Mucosa of descending colon (tissue), 3 donors: Measurements from ENCODE around the gene IZUMO1. TPM values are rescaled to one million over a fixed set of nuclear protein-coding genes. Genes with fewer than 3 reads are reported as not detected.

ENCODE experiments used
- ATAC-seq: fragments of 200-7000 bp; cut with Tn5 transposase; one replicate; pipeline ENCODE4 v1.9.1; 2020; ENCODE audit warnings: mild to moderate bottlenecking, moderate library complexity
- DNase-seq, 3 donors: peaks; one replicate each; pipeline ENCODE4 v3.0.0-alpha.2; 2020
- H3K36me3 ChIP-seq: fragments of 200-600 bp; one replicate; pipeline ENCODE4 v1.8.0; 2021; ENCODE audit warnings: low read depth, mild to moderate bottlenecking
- H3K4me1 ChIP-seq: fragments of 200-600 bp; one replicate; pipeline ENCODE4 v1.8.0; 2021; ENCODE audit warnings: low read depth, mild to moderate bottlenecking
- H3K4me3 ChIP-seq: fragments of 200-600 bp; one replicate; pipeline ENCODE4 v1.8.0; 2021; ENCODE audit warnings: mild to moderate bottlenecking
- H3K9me3 ChIP-seq: fragments of 200-600 bp; one replicate; pipeline ENCODE4 v1.8.0; 2021; ENCODE audit warnings: mild to moderate bottlenecking
- intact Hi-C, 2 donors: fragments of 100-400 bp; cut with DNase I in 1 of 2; cut with micrococcal nuclease in 1 of 2; formaldehyde crosslinking; loops; one replicate each; pipeline versions ENCODE4 v1.11.0 to v1.11.1; 2022; cut with DNase I, micrococcal nuclease
- total RNA-seq, 3 donors: library from RNA; stranded (reverse); fragmentation: NEBNext Ultra II Directional in 2 of 3; extraction: Animal tissue kit (Norgen Biotek cat#: 25700) in 2 of 3; gene quantifications; one replicate each; pipeline versions ENCODE4 v1.2.1 to v1.2.4, GENCODE V29; 2021 to 2023
- TF ChIP-seq, protein P1 (sequence below): fragments of 200-600 bp; IDR thresholded peaks from one replicate; pipeline ENCODE4 v1.8.0; 2022; ENCODE audit warnings: antibody characterized with exemption, mild to moderate bottlenecking
- donor health status: DM: no; HTN: no; CAD: no; lungs with moderate emphysema.
- donor health status: DM: no; HTN: no; CAD: no.
- donor health status: DM: no; HTN: yes; CAD: no.

IZUMO1 gene
- total RNA-seq, 3 donors from 2014 or later: not detected

- H3K36me3 ChIP-seq: no peaks in the 10 kb centered on the region
- ATAC-seq (no peak), DNase-seq (peak in 2 of 3 donors; percentile 62 to 72)
- no peaks in the 10 kb centered on the region for H3K9me3 ChIP-seq
- TF ChIP-seq, protein P1, sequence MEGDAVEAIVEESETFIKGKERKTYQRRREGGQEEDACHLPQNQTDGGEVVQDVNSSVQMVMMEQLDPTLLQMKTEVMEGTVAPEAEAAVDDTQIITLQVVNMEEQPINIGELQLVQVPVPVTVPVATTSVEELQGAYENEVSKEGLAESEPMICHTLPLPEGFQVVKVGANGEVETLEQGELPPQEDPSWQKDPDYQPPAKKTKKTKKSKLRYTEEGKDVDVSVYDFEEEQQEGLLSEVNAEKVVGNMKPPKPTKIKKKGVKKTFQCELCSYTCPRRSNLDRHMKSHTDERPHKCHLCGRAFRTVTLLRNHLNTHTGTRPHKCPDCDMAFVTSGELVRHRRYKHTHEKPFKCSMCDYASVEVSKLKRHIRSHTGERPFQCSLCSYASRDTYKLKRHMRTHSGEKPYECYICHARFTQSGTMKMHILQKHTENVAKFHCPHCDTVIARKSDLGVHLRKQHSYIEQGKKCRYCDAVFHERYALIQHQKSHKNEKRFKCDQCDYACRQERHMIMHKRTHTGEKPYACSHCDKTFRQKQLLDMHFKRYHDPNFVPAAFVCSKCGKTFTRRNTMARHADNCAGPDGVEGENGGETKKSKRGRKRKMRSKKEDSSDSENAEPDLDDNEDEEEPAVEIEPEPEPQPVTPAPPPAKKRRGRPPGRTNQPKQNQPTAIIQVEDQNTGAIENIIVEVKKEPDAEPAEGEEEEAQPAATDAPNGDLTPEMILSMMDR: no peak
- peaks cover 23% of the 10 kb centered on the region for H3K4me1 ChIP-seq
- intact Hi-C loops: no loop called here
- no peak overlapping the region for H3K4me3 ChIP-seq
These were observed 31.7 kb downstream of the IZUMO1 start for GRCh38 chr19:48714759-48715675.

- Histone ChIP-seq H3K9me3 (no peaks in the 10 kb centered on the region), H3K4me1 (peaks cover 23% of the 10 kb centered on the region), H3K36me3 (no peaks in the 10 kb centered on the region), H3K4me3 (peak overlapping the region; percentile 31)
- intact Hi-C loops: no loop called here
- DNase-seq (peak; percentile 98 to 99 (median 99)), ATAC-seq (peak; percentile 93)
- TF ChIP-seq, protein P1: no peak
These were observed 32.6 kb downstream of the IZUMO1 start for GRCh38 chr19:48713864-48714755.

- Histone ChIP-seq H3K4me1 (peaks cover 23% of the 10 kb centered on the region), H3K36me3 (no peaks in the 10 kb centered on the region), H3K9me3 (no peaks in the 10 kb centered on the region), H3K4me3 (peak overlapping the region; percentile 31)
- DNase-seq: peak in 1 of 3 donors; percentile 52
- TF ChIP-seq, protein P1: no peak
- intact Hi-C loops: no loop called here
- ATAC-seq: no peak
These were observed 33.5 kb downstream of the IZUMO1 start for GRCh38 chr19:48713041-48713863.

GRCh38 chr19:48711106-48711662 is 35.5 kb downstream of the IZUMO1 start:
- intact Hi-C loops: no loop called here
- Histone ChIP-seq H3K9me3 (no peaks in the 10 kb centered on the region), H3K4me1 (peaks cover 17% of the 10 kb centered on the region), H3K36me3 (no peaks in the 10 kb centered on the region), H3K4me3 (no peak overlapping the region)
- DNase-seq (no peak), ATAC-seq (no peak)
- TF ChIP-seq, protein P1: no peak

DNA sequence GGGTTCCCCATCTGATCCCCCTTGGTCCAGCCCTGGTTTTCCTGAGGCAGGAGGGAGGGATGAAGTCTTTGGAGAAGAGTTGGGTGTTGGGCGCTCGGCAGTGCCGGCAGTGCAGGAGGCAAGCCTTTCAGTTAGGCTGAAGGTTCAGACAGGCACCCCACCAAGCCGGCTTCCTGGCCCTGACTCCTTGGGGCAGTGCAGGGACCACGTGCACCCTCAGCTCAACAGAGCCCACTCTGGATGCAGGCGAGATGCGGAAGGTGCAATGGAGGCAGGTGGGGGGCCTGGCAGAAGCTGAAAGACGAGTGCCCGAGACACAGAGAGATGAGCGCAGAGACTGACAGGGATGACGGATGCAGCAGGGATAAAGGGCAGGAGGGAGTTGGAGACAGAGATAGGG is 38.2 kb downstream of the IZUMO1 start:
- DNase-seq: peak in 1 of 3 donors; percentile 23
- TF ChIP-seq, protein P1: no peak
- H3K4me1 ChIP-seq: peaks cover 5% of the 10 kb centered on the region
- intact Hi-C loops: no loop called here
- no peaks in the 10 kb centered on the region for H3K36me3 ChIP-seq
- ATAC-seq: no peak
- no peaks in the 10 kb centered on the region for H3K9me3 ChIP-seq
- no peak overlapping the region for H3K4me3 ChIP-seq
